ENCODE results near the gene SPRR2E.

Gene SPRR2E

GRCh38 chr1:153094426-153094825 lies at the start of gene SPRR2E:
Gene SPRR2E, minus strand, starts transcription at chr1:153094526. Its CDS starts 775 bp downstream, at chr1:153093751.
- Histone ChIP-seq H4K20me1 (ENCODE audit: insufficient read depth, low read length) (no peaks in the 10 kb centered on the region), H3K27me3 (ENCODE audit: low read depth, low read length) (peaks cover 20% of the 10 kb centered on the region; the same call in 1 of the 2 replicates), H3K4me3 (ENCODE audit: low read length) (no peak within 1 kb of the TSS), H3K9me3 (ENCODE audit: insufficient read depth, low read length) (no peaks in the 10 kb centered on the region), H3K4me2 (ENCODE audit: low read length) (no peak within 1 kb of the TSS), H3K4me1 (ENCODE audit: low read length) (no peaks in the 10 kb centered on the region), H3K9ac (ENCODE audit: low read length) (no peak within 1 kb of the TSS), H3K79me2 (ENCODE audit: low read length) (no peaks in the 10 kb centered on the region), H3K27ac (ENCODE audit: low read length) (no peak within 1 kb of the TSS), H3K36me3 (replicated peaks; ENCODE audit: low read depth, low read length) (no peaks in the 10 kb centered on the region), H2AFZ (ENCODE audit: low read depth, low read length) (no peak within 1 kb of the TSS)
- TF ChIP-seq CTCF (IDR thresholded peaks at IDR 0.05; ENCODE audit: low read depth, low read length): no peak
- TF ChIP-seq EZH2phosphoT487 (IDR thresholded peaks at IDR 0.05; ENCODE audit: low read depth): no peak

- peaks cover 6% of the 10 kb centered on the region for H3K4me1 ChIP-seq (ENCODE audit: low read length)
- H3K27ac ChIP-seq (ENCODE audit: low read length): no peak overlapping the region
- TF ChIP-seq CTCF (IDR thresholded peaks at IDR 0.05; ENCODE audit: low read depth, low read length): no peak
- no peak for TF ChIP-seq EZH2phosphoT487 (IDR thresholded peaks at IDR 0.05; ENCODE audit: low read depth)
- no peak overlapping the region for H3K4me2 ChIP-seq (ENCODE audit: low read length)
- H4K20me1 ChIP-seq (ENCODE audit: insufficient read depth, low read length): no peaks in the 10 kb centered on the region
- no peaks in the 10 kb centered on the region for H3K79me2 ChIP-seq (ENCODE audit: low read length)
- no peaks in the 10 kb centered on the region for H3K36me3 ChIP-seq (replicated peaks; ENCODE audit: low read depth, low read length)
- peaks cover 71% of the 10 kb centered on the region for H3K27me3 ChIP-seq (ENCODE audit: low read depth, low read length)
- no peak overlapping the region for H3K4me3 ChIP-seq (ENCODE audit: low read length)
- no peaks in the 10 kb centered on the region; the same call in 1 of the 2 replicates for H3K9me3 ChIP-seq (ENCODE audit: insufficient read depth, low read length)
- H3K9ac ChIP-seq (ENCODE audit: low read length): no peak overlapping the region
- H2AFZ ChIP-seq (ENCODE audit: low read depth, low read length): no peak overlapping the region
Observed at GRCh38 chr1:153141377-153141776, 47.1 kb upstream of the SPRR2E start.

GRCh38 chr1:153140484-153140883 lies 46.2 kb upstream of the SPRR2E start:
- H3K4me3 ChIP-seq (ENCODE audit: low read length): no peak overlapping the region
- peaks cover 74% of the 10 kb centered on the region for H3K27me3 ChIP-seq (ENCODE audit: low read depth, low read length)
- H3K4me1 ChIP-seq (ENCODE audit: low read length): no peaks in the 10 kb centered on the region
- no peak overlapping the region for H3K9ac ChIP-seq (ENCODE audit: low read length)
- no peaks in the 10 kb centered on the region for H3K79me2 ChIP-seq (ENCODE audit: low read length)
- H3K4me2 ChIP-seq (ENCODE audit: low read length): no peak overlapping the region
- H3K9me3 ChIP-seq (ENCODE audit: insufficient read depth, low read length): no peaks in the 10 kb centered on the region; the same call in 1 of the 2 replicates
- TF ChIP-seq EZH2phosphoT487 (IDR thresholded peaks at IDR 0.05; ENCODE audit: low read depth) (no peak), CTCF (IDR thresholded peaks at IDR 0.05; ENCODE audit: low read depth, low read length) (no peak)
- no peak overlapping the region for H2AFZ ChIP-seq (ENCODE audit: low read depth, low read length)
- H3K27ac ChIP-seq (ENCODE audit: low read length): no peak overlapping the region
- no peaks in the 10 kb centered on the region for H3K36me3 ChIP-seq (replicated peaks; ENCODE audit: low read depth, low read length)
- H4K20me1 ChIP-seq (ENCODE audit: insufficient read depth, low read length): no peaks in the 10 kb centered on the region

- no peak overlapping the region for H2AFZ ChIP-seq (ENCODE audit: low read depth, low read length)
- H3K4me2 ChIP-seq (ENCODE audit: low read length): no peak overlapping the region
- peaks cover 50% of the 10 kb centered on the region for H3K27me3 ChIP-seq (ENCODE audit: low read depth, low read length)
- H3K36me3 ChIP-seq (replicated peaks; ENCODE audit: low read depth, low read length): no peaks in the 10 kb centered on the region
- no peak overlapping the region for H3K27ac ChIP-seq (ENCODE audit: low read length)
- no peaks in the 10 kb centered on the region for H3K4me1 ChIP-seq (ENCODE audit: low read length)
- H3K4me3 ChIP-seq (ENCODE audit: low read length): no peak overlapping the region
- TF ChIP-seq EZH2phosphoT487 (IDR thresholded peaks at IDR 0.05; ENCODE audit: low read depth) (no peak), CTCF (IDR thresholded peaks at IDR 0.05; ENCODE audit: low read depth, low read length) (no peak)
- H3K79me2 ChIP-seq (ENCODE audit: low read length): no peaks in the 10 kb centered on the region
- no peak overlapping the region for H3K9ac ChIP-seq (ENCODE audit: low read length)
- H4K20me1 ChIP-seq (ENCODE audit: insufficient read depth, low read length): no peaks in the 10 kb centered on the region
- no peaks in the 10 kb centered on the region for H3K9me3 ChIP-seq (ENCODE audit: insufficient read depth, low read length)
Observed at GRCh38 chr1:153133743-153134142, 39.4 kb upstream of the SPRR2E start.

All from OCI-LY3 (cell line).